ENCODE data around the gene YOD1.

DNA sequence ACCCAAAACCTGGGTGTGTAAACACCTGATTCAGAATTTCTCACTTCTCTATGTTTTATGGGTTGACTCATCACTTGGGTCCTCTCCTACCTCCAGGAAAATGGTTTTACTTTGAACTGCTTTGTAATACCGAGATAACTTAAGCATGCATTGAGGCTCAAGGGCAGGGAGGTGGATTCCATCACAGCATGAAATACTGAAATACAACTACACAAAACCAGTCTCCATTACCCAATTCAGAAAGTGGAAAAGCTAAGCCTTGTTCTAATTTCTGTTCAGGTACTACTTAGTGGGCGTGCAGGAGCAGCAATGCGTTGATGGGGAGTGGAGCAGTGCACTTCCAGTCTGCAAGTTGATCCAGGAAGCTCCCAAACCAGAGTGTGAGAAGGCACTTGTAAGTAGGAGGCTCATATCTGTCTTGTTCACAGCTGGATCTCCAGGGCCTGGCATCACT, 46.9 kb upstream of the YOD1 start:
- TF ChIP-seq EP300 (IDR thresholded peaks at IDR 0.05; ENCODE audit: low read depth) (no peak), POLR2A (IDR thresholded peaks at IDR 0.05) (no peak), POLR2AphosphoS5 (IDR thresholded peaks at IDR 0.05) (no peak)
- TF ChIP-seq, protein P1, sequence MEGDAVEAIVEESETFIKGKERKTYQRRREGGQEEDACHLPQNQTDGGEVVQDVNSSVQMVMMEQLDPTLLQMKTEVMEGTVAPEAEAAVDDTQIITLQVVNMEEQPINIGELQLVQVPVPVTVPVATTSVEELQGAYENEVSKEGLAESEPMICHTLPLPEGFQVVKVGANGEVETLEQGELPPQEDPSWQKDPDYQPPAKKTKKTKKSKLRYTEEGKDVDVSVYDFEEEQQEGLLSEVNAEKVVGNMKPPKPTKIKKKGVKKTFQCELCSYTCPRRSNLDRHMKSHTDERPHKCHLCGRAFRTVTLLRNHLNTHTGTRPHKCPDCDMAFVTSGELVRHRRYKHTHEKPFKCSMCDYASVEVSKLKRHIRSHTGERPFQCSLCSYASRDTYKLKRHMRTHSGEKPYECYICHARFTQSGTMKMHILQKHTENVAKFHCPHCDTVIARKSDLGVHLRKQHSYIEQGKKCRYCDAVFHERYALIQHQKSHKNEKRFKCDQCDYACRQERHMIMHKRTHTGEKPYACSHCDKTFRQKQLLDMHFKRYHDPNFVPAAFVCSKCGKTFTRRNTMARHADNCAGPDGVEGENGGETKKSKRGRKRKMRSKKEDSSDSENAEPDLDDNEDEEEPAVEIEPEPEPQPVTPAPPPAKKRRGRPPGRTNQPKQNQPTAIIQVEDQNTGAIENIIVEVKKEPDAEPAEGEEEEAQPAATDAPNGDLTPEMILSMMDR (IDR thresholded peaks at IDR 0.05): no peak
